DMS 273 treated with DMSO at 0.1 percent for 48 hours (cell line): Measurements from ENCODE around the gene NTRK3.

Experiments used
- DNase-seq: peaks from one replicate; lab custom pipeline; 2025; lab: John Stamatoyannopoulos, UW

NTRK3 gene

DNA sequence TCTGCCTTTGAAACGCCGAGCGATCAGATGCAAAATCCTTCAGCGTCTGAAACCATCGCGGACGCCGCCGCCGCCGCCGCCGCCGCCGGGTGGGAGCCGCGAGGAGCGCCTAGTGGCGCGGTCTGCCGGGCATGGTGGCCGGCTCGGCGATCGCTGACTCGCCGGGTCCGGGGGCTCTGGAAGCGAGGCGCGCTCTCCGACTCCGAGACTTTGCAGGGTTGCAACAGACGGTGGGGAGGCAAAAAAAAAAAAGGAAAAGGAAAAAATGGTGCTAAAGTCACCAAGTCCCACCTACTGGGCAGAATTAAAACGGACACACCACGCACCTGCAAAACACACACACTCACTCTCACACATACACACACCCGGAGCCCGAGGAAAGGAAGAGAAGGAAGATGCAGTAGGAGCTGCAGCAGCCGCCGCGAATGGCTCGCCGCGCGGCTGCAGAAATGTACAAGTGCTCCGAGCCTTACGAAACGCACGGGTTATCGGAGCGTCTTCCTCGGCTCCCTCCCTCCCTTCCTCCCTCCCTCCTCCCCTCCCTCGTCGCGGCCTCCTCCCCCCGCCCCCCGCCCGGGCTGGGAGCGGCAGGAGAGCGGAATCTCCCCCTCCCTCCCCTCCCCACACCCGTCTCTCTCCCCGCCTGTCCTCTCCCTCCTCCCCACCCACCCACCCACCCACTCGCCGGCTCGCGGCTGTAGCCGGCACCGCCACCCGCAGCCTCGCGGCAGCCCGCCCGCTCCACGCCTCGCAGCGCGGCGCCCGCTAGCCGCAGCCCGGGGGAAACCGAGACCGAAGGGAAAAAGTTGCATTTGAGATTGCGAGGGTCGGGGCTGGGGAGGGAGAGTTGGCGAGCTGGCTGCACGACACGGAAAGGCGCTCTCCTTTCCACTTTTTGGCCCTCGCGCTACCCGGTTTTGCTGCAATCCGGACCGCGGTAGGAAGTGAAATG, at the start of gene NTRK3:
Gene NTRK3, minus strand, starts transcription at position 461 of the 952 bp plus-strand sequence. CDS start 586 bp downstream, outside the sequence.
- no peak for DNase-seq

DNA sequence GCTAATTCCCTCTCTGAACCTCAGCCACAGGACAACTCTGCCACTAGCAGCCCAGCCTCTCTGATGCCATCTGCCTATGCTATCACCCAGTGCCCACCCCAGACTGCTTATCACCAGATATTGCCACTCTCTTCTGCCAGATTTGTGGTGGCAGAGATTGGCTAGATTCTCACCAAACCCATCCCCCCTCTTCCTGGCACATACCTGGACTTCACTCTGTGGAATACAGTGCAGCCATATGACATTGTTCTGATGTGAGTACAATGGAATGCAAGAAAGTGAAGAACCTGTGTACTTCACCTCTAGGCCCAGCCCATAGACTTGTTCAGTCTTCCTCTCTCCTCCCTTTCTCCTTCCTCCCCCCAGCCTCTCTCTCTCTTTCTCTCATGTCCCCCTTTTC, 46.9 kb upstream of the NTRK3 start:
- DNase-seq, result no peak

DNA sequence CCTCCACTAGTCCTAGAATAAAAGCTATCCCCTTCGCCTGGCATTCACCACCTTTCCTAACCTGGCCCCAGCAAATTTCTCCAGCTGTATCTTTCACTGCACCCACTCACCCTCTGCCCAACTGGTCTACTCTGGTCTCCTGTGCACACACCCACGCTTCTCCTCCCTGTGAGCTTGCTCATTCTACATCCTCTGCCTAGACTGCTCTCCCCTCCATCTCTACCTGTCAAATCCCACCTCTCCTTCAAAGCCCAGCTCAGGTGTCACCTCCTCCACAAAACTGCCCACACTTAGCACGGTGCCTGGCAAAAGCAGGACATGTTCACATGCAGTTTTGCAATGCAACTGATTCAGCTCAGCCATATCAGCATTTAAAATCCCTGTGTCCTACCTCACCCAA, 45.8 kb upstream of the NTRK3 start:
- no peak for DNase-seq

DNA sequence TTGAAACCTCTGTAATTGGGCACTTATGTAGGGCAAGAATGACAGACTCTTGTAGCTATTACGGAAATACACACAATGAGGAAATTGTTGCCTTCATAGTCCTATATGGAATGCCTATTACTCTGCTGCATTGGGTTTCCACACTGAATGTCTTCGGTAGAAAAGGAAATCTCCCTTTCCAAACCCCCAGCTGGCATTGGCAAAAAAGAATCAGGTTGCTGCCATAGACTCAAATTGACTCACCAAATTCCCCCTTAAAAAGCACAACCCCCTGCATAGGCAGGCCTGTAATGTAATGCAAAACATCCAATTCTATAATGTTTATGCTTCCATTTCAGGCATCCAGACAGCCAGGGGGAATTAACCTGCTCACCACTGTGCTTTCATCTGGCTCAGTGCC, 44.8 kb upstream of the NTRK3 start:
- DNase-seq, result no peak

GRCh38 chr15:88300861-88301260, 44.3 kb upstream of the NTRK3 start:
- DNase-seq, result no peak

GRCh38 chr15:88300089-88300488, 43.5 kb upstream of the NTRK3 start:
- DNase-seq, result no peak

DNA sequence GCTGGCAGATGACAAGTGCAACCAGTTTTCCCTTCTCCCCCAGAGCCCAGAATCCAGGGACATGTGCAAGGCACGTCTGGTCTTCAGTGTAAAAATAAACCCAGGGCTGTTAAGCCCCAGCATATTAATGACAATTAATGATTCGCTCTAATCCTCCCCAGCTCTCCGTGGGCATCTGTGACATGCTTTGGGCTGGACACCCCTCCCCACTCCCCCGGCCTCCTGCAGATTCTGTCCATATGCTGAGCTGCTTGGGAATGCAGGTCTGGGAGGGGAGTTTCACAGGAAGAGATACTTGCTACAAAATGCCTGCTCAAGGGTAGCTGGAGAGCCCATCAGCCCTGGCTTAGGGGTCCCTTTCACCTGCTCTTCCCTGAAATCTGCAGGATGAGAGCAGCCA, 43.0 kb upstream of the NTRK3 start:
- peak; percentile 82 for DNase-seq

DNA sequence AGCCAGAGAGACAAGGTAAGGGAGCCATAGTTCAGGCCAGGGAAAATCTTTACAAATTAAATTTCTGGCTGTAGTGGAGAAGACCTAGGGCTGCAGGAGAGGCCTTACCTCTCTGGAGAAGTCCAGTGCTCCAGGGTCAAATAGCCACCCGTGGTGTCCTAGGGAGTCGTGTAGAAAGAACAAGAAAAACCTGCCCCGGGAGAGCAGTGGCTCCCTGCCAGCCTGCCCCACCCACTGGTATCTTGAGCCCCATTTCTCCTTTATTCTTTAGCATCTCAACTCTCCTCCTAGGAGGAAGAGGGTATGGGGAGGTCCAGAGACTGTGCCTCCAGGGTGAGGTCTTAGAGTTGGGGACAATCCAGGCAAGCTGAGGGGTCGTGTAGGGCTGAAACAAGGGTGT, 32.1 kb upstream of the NTRK3 start:
- no peak for DNase-seq

DNA sequence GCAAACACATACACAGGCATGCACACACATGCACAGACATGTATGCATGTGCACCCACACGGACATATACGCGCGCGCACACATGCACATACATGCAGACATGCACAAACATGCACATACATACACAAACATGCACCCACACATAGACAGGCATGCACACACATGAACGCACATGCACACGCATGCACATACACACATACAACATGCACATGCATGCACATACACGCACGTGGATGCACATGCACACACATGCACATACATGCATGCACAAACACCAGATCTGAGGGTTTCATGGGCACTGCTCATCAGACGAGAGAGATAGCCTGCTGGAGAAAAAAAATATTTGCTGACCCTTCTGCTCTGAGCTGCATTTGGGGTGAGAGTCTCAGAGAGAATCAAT, 31.7 kb upstream of the NTRK3 start:
- no peak for DNase-seq

DNA sequence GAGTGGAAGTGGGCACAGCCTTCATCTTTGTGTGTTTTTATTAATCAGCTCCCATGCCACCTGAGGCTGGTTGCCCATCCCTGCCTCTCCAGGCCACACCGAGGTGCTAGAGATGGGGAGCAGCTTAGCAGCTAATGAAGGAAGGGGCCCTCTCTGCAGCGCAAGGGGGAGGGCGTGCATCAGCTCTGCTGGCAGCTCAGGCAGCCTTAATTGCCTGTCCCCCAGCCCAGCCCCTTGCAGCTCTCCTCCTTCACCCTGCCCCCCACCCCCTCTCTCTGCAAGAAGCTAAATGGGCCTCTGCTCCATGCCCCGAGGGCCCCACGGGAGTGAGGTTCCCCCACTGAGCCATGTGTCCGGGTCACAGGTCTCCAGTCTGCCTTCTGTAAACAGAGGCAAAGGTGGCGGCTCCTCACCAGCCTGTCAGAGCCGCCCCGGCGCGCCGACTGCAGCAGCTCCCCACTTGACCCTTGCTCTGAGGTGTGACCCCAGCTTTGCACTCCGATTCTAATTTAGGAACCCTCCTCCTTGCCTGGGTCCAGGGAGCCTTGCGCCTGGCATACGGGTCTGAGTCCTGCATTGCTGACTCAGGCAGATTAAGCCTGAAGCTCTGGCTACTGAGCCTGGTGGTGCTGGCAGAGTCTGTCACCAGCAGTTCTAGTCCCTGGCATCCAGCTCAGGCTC, 27.9 kb upstream of the NTRK3 start:
- no peak for DNase-seq

DNA sequence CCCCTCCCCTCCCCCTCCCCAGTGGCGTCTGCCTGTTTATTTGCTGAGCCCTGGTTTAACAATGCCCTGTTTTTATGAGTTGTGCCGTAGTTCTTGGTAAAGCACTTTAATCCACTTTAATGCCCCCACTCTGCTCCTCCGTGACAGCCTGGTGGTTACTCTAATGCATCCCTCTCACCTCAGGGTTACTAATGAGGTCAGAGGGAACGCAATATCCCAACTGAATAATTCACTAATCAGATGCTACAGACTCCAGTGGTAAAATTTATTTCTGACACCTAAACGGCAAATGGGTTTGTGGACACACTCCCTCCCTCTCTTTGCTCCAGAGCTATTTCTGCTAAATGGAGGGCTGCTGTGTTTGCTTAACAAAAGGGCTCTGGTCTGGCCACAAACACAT, 26.1 kb upstream of the NTRK3 start:
- no peak for DNase-seq

DNA sequence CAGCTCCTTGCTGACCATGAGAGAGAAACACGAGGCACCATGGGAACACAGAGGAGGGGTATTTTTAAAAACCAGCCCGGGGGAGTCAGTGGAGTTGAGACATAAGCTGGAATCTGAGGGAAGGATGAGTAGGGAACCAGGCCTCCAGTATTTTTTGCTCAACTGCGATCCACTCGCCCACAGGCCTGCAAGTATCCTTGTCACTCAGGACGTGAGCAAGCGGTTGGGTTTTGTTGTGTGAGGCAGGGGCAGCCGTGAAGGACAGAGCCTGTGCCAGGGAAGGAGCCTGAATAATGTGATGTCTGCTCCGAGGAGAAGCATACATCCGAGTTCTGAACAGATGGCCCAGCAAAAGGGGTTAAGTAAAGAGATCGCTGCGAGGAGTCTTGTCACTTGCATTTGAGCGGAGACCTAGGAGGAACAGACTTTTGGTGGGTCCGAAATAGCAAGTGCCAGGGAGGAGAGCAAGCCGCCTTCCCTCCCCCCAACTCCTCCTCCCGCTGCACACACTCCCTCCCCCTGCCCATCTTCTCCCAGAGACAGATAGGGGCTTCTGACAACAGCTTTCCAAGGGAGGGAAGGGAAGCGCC, 20.4 kb upstream of the NTRK3 start:
- DNase-seq, result no peak

DNA sequence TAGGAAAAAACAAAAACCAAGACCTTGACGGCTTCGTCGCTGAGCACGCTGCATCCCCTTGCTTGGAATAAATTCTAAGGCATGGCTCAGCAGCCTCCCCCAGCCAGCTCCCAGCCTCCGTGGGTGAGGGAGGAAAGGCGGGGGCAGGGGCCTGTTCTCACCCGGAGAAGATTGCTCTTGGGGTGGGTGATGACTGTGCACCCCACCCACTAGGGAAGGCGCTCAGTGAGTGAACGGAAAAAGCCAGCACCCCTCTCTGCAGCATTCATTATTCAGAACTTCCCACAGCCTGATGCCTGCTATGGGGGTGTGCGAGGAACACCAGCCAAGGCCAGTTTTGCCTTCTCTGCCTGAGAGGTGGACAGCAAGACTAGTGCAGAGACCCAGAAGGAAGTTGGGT, 19.3 kb upstream of the NTRK3 start:
- no peak for DNase-seq

DNA sequence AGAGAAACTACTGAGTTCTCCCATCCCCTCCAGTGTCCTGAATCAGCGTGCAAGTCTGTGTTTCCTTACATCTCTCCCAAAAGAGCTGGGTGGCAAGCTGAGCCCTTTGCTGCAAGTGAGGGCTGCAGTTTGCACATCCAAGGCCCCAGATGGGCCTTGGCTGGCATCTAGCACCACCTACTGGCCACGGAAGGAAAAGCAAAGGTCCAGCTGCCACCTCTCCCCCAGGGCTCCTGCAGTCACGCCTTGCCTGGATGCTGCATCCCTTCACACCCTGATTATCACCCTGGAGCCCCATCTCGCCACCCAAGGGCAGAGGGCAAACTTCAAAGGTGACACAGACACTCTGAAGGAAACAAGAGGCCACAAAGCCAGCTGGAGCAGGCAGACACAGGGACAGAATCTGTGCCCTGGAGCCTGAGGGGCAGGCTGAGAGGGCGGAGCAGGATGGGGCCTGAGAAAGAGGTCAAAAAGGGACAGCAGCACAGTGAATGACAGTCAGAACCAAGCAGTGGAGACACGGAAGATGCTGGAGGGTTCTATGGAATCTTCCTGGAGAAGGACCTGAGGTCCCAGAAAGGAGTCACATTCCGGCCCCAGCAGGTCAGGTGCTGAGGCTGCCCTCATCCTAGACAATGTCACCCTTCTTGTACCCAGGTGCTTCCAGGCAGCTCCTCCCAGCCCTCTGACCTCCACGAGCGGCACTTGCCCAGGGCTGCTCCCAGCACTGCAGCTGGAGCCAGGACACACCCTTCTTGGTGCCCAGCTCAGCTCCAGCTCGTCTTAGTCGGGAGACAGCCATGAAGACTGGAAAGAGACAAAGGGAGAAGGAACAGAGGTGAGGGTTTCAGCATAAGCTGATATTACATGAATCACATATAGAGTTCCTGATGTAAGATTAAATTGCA, 18.3 kb upstream of the NTRK3 start:
- DNase-seq, result no peak

DNA sequence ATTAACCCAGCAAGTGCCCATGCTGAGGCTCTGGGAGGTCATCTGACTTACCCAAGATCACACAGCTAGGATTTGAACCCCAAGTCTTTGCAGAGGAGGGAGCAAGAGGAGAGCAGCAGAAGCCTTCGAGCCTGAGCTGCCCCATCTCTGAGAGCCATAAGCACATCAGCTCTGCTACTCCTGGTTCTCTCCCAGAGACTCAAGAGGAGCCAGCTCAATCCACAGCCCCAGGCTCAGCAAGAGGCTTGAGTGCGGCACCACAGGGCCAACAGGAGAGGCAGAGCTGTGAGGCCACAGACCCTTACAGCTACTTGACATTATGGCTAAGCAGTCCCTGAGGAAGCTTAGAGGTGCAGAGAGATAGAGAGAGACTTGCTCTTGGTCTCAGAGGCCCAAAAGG, 15.9 kb upstream of the NTRK3 start:
- no peak for DNase-seq

DNA sequence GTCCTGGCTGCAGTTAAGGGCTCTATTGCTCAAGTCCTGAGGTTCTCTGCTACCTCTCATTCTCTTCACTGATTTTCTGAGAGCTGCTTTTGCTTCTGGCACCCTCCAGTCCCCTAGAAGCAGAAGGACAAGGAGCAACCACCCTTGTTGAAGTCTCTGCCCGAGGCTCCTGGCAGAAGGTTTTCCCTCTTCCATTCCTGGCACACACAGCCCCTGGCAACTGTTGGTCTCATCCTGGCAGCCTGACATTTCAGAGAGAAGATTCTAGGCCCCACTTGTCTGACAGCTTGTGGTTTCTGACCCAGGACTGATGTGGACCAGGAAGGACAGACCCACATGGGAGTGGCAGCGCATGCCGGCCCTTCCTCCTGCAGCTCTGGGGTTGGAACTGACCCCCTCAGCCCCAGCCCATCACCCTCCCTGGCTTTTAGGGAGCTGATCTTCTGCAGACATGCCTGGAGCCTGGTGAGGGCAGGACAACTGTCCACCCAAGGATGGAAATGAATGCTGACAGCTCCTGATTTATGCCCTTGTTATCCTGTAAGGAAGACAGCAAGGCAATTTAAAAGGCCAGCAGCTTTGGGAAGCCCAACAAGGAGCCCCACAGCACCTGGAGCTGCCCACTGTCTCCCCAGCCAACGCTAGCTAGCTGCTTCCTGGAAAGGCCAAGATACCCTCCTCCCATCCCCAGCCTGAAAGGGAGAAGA, 13.0 kb upstream of the NTRK3 start:
- DNase-seq, result no peak

DNA sequence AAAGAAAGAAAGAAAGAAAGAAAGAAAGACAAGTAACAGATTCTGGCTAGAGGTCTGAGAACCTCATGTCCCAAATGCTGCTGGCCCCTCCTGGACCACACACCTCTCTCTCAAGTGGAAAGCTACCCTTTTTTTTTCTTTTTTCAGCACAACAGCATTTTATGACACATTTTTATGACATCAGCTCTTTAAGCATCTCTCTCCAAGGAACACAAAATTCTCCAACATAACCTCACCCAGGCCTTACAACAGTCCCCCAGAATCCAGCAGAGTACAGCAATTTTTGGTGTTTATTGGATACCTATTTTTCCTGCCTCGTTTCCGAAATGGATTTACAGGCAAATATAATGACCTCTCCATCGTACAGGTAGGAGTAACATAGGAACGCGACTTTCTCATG, 11.2 kb upstream of the NTRK3 start:
- no peak for DNase-seq

- no peak for DNase-seq
Measured at GRCh38 chr15:88266170-88266569, 9.6 kb upstream of the NTRK3 start.

DNA sequence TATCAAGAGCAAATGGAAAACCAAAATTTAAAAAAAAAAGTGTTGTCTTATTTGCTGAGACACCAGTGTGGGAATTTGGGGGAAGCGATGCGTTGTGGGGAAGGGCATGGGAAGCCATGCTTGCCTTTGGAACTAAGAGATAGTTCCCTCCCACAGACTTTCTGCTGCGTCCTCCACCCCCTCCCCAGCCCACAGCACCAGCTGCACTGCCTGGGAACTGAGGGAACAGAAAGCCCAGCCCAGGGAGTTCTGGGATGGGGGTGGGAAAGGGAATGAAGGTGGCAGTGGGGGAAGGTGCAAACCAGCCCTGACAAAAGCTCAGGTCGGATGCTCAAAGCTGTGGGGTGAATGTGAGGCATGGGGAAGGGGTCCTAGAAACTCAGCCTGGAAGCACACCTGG, 8.1 kb upstream of the NTRK3 start:
- DNase-seq, result no peak

DNA sequence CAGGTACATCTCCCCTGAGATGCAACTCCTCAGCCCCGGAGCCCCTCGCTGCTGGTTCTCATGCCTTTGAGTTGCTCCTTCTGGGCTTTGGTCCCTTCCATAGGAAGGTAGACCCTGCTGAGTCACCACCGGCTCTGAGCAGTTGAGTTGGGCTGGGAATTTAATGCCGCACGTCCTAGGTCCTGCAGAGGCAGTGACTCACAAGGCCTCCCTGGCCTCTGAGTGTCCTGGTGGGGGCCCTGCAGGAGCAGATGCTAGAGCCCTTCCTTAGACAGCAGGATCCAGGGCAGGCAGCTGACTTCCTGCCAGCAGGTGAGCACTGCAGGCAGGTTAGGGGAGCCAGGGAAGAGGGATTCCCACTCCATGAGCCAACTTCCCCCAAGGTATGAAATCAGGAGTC, 5.5 kb upstream of the NTRK3 start:
- DNase-seq, result no peak

DNA sequence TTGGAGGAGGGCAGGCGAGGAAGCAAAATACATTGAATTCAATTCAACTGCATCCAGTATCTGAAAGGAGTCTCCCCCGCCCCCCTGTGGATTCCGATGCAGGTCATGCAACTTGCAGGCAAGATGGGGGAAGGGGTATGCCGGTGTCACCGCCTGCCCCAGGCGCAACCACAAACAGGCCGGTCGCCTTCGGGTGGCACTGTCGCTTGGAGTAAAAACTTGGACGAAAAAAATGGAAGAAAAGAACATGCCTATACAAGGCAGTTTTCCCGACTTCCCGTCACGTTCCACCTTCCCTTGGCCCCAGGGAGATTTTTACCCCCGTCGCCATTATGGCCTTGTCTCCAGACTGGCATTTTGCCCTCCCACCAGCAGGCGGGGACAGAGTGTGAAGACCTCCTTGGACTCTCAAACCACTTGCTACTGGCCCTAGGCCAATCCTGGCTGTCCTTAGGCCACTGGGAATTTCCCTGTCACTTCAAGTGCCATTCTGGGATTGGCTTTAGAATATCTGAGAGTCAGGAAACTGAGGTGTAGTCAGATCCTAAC, 1.6 kb upstream of the NTRK3 start:
- no peak for DNase-seq
